Endothelial cell of umbilical vein (primary cell): ENCODE measurements around the gene SLC25A24. TPM values are rescaled to one million over a fixed set of nuclear protein-coding genes. Genes with fewer than 3 reads are reported as not detected.

ENCODE experiments used
- BruUV-seq: library from RNA; stranded (reverse); fragments of 400-500 nt; replicated peaks from 2 replicates; lab custom pipeline; 2021; lab: Mats Ljungman, UMichigan
- CTCF ChIA-PET: fragments of 300-600, 350-600 bp; sonication (Branson Sonifier 250); formaldehyde crosslinking; loops from one replicate; lab custom pipeline; 2021; ENCODE audit warnings: antibody characterized with exemption, inconsistent platforms; lab: Charles Lee
- POLR2A ChIA-PET: fragments of 300-600, 350-600 bp; sonication (Branson Sonifier 250); formaldehyde crosslinking; loops from one replicate; lab custom pipeline; 2021; ENCODE audit warnings: antibody characterized with exemption, inconsistent platforms; lab: Charles Lee
- DNase-seq: peaks from one replicate; pipeline ENCODE4 v3.0.0-alpha.2; 2011; ENCODE audit warnings: low read depth, low spot score
- FAIRE-seq: peaks from 2 replicates; lab custom pipeline; 2011; peaks lifted over from hg19 to GRCh38; lab: Jason Lieb, UNC
- H2AFZ ChIP-seq: 2 replicates; pipeline ENCODE4 v1.6.0; 2012; ENCODE audit warnings: low read depth, low read length, control low read depth, inconsistent platforms
- H3K27ac ChIP-seq: 2 replicates; pipeline ENCODE4 v1.5.1; 2011; ENCODE audit warnings: low read depth, mild to moderate bottlenecking, control low read depth, low read length, moderate library complexity; ENCODE audit not compliant: insufficient read depth
- H3K27me3 ChIP-seq, 2 experiments: 2 replicates each; pipeline versions ENCODE4 v1.6.0 to v1.6.1; 2011; ENCODE audit warnings: low read length in 2 of 2, mixed read lengths in 1 of 2; ENCODE audit not compliant: control insufficient read depth in 2 of 2, insufficient read depth in 2 of 2
- H3K36me3 ChIP-seq, 2 experiments: 2 replicates in 1 of 2; 3 replicates in 1 of 2; pipeline ENCODE4 v1.5.1; 2011; ENCODE audit warnings: low read length in 2 of 2, mild to moderate bottlenecking in 1 of 2, moderate library complexity in 1 of 2; ENCODE audit not compliant: control insufficient read depth in 2 of 2, insufficient read depth in 2 of 2; ENCODE audit errors: extremely low read depth in 1 of 2
- H3K4me1 ChIP-seq: 3 replicates; pipeline ENCODE4 v1.5.1; 2011; ENCODE audit warnings: mild to moderate bottlenecking, low read length; ENCODE audit not compliant: control insufficient read depth, insufficient read depth; ENCODE audit errors: extremely low read depth
- H3K4me2 ChIP-seq: 2 replicates; pipeline ENCODE4 v1.6.1; 2011; ENCODE audit warnings: low read length, control low read depth, mixed read lengths; ENCODE audit not compliant: insufficient read depth
- H3K4me3 ChIP-seq, 3 experiments: fragments of 200-600 bp in 1 of 3; sonication (generic), shearing (Covaris generic) in 1 of 3; replicated peaks in 1 of 3; 2 replicates each; pipeline ENCODE4 v1.5.1; 2011 to 2016; ENCODE audit warnings: control low read depth in 3 of 3, low read length in 3 of 3, mild to moderate bottlenecking in 2 of 3, inconsistent platforms in 1 of 3, low read depth in 1 of 3, moderate library complexity in 1 of 3; ENCODE audit not compliant: insufficient read depth in 1 of 3
- H3K79me2 ChIP-seq: 2 replicates; pipeline ENCODE4 v1.6.0; 2012; ENCODE audit warnings: low read length, inconsistent platforms; ENCODE audit not compliant: control insufficient read depth, insufficient read depth
- H3K9ac ChIP-seq: replicated peaks from 2 replicates; pipeline ENCODE3; 2011; ENCODE audit warnings: low read length, control low read depth; ENCODE audit not compliant: insufficient read depth; ENCODE audit errors: extremely low read depth
- H3K9me1 ChIP-seq: replicated peaks from 3 replicates; pipeline ENCODE4 v1.6.0; 2011; ENCODE audit warnings: mild to moderate bottlenecking, low read length; ENCODE audit not compliant: control insufficient read depth, insufficient read depth; ENCODE audit errors: extremely low read depth
- H3K9me3 ChIP-seq: replicated peaks from 2 replicates; pipeline ENCODE4 v1.5.1; 2012; ENCODE audit warnings: low read length, inconsistent platforms; ENCODE audit not compliant: control insufficient read depth, insufficient read depth
- H4K20me1 ChIP-seq: replicated peaks from 2 replicates; pipeline ENCODE3; 2011; ENCODE audit warnings: mild to moderate bottlenecking, low read length; ENCODE audit not compliant: control insufficient read depth, insufficient read depth; ENCODE audit errors: extremely low read depth
- CTCF ChIP-seq, 2 donors: IDR thresholded peaks; 1 replicate in 1 of 2; 2 replicates in 1 of 2; pipeline ENCODE4 v1.5.1; 2011; ENCODE audit warnings: low read length in 2 of 2, mild to moderate bottlenecking in 2 of 2, moderate library complexity in 2 of 2, control low read depth in 1 of 2, inconsistent platforms in 1 of 2, low read depth in 1 of 2; ENCODE audit not compliant: insufficient read depth in 1 of 2; ENCODE audit errors: extremely low read depth in 1 of 2
- EZH2 ChIP-seq: IDR thresholded peaks from 2 replicates; pipeline ENCODE4 v1.6.1; 2012; ENCODE audit warnings: borderline replicate concordance, low read depth, mild to moderate bottlenecking, moderate library complexity, low read length, inconsistent platforms; ENCODE audit not compliant: severe bottlenecking
- FOS ChIP-seq: IDR thresholded peaks from 2 replicates; pipeline ENCODE4 v1.6.1; 2011; ENCODE audit warnings: mild to moderate bottlenecking, low read length, moderate library complexity, borderline replicate concordance; ENCODE audit not compliant: insufficient read depth
- GATA2 ChIP-seq: IDR thresholded peaks from 2 replicates; pipeline ENCODE4 v1.7.0; 2011; ENCODE audit warnings: low read depth, mild to moderate bottlenecking, moderate library complexity, mixed read lengths, low read length; ENCODE audit not compliant: insufficient read length, insufficient read depth
- JUN ChIP-seq: IDR thresholded peaks from 2 replicates; pipeline ENCODE4 v1.6.1; 2011; ENCODE audit warnings: borderline replicate concordance, low read depth; ENCODE audit not compliant: insufficient read length, insufficient read depth
- MAX ChIP-seq: IDR thresholded peaks from 2 replicates; pipeline ENCODE4 v1.6.1; 2011; ENCODE audit not compliant: insufficient read depth, insufficient read length
- MYC ChIP-seq: IDR thresholded peaks from one replicate; pipeline ENCODE4 v1.6.1; 2011; ENCODE audit warnings: mild to moderate bottlenecking, low read depth, low read length
- POLR2A ChIP-seq: IDR thresholded peaks from 2 replicates; pipeline ENCODE4 v1.6.1; 2012; ENCODE audit warnings: low read depth, mild to moderate bottlenecking, control low read depth, low read length
- POLR2AphosphoS5 ChIP-seq: IDR thresholded peaks from 2 replicates; pipeline ENCODE4 v1.6.1; 2012; ENCODE audit warnings: low read depth, mild to moderate bottlenecking, control low read depth, low read length, moderate library complexity; ENCODE audit not compliant: insufficient read depth
- dilution Hi-C: fragments of 300-500 bp; cut with MboI; formaldehyde crosslinking; loops from one replicate; pipeline ENCODE4 v1.15.0; 2019; ENCODE audit warnings: low sequenced_read_pairs; ENCODE audit not compliant: extremely low pct_ligation_motif_present
- intact Hi-C: fragments of 100-400 bp; cut with micrococcal nuclease; formaldehyde crosslinking; loops from one replicate; pipeline ENCODE4 v1.10.0; 2022
- polyA plus RNA-seq, 4 experiments: library from polyadenylated mRNA; depleted of rRNA in 3 of 4; stranded (reverse) in 3 of 4; unstranded in 1 of 4; fragments of >200 nt; gene quantifications; 2 replicates each; pipeline versions ENCODE4 v1.2.1 to v1.2.3, GENCODE V29; 2011 to 2012; ENCODE audit warnings: missing spikeins in 1 of 4
- total RNA-seq: library from RNA; stranded (reverse); gene quantifications from 2 replicates; pipeline ENCODE4 v1.2.3, GENCODE V29; 2021

Gene SLC25A24
- total and polyA plus RNA-seq, 2 donors (not counting 3 experiments of a cell fraction or from before 2014, with no cell fraction given) = 16.9 to 45.8 TPM

- no peak overlapping the region for H3K9ac ChIP-seq
- intact Hi-C loops (no loop called here), dilution Hi-C loops (no loop called here)
- DNase-seq = no peak
- no peak overlapping the region for H3K4me2 ChIP-seq
- ChIA-PET POLR2A (no interaction called here), CTCF (interaction anchor here (0.6 to 2.8 kb wide), 3 partner anchors 14 to 359 kb away, joined by 3 to 9 read pairs (median 6); no protein-coding TSS in a partner anchor)
- H3K36me3 ChIP-seq = peaks cover 13 to 22% of the 10 kb centered on the region in 2 experiments
- no peak for FAIRE-seq
- no peak overlapping the region for H3K27ac ChIP-seq
- H3K9me3 ChIP-seq = no peaks in the 10 kb centered on the region
- H3K4me1 ChIP-seq = peaks cover 2% of the 10 kb centered on the region
- H3K9me1 ChIP-seq = peaks cover 5% of the 10 kb centered on the region
- no peaks in the 10 kb centered on the region for H3K27me3 ChIP-seq
- no peak overlapping the region for H2AFZ ChIP-seq
- no peaks in the 10 kb centered on the region for H3K79me2 ChIP-seq
- no peak for TF ChIP-seq MYC
- no peak for TF ChIP-seq EZH2
- TF ChIP-seq CTCF (IDR thresholded peaks at IDR 0.05; ENCODE audit: extremely low read depth in 1 of 2, insufficient read depth in 1 of 2, low read depth in 1 of 2, low read length in 2 of 2) = no peak
- TF ChIP-seq POLR2AphosphoS5 = no peak
- TF ChIP-seq POLR2A = no peak
- TF ChIP-seq JUN = no peak
- no peak for TF ChIP-seq FOS
- no peak for TF ChIP-seq GATA2
- no peak for TF ChIP-seq MAX
- no peak overlapping the region for H3K4me3 ChIP-seq
- no TSS peak for BruUV-seq
- no peaks in the 10 kb centered on the region for H4K20me1 ChIP-seq
Measured at GRCh38 chr1:108141621-108142020, 58.5 kb downstream of the SLC25A24 start.
